GM13977 (cell line): ENCODE measurements around the gene SLC35E4.
"Not testable (repeated sequence)": the region's sequence is repeated elsewhere in the genome, so short reads cannot be mapped to it uniquely, and the experiment has no call there.

Source experiments
- DNase-seq: peaks from one replicate; pipeline ENCODE4 v3.0.0; 2012; ENCODE audit warnings: low spot score
- CTCF ChIP-seq: IDR thresholded peaks from 2 replicates; pipeline ENCODE4 v1.5.1; 2012; ENCODE audit warnings: mild to moderate bottlenecking, control low read depth; ENCODE audit not compliant: insufficient read depth; ENCODE audit errors: extremely low read depth, missing control alignments
- in situ Hi-C: fragments of 300-500 bp; cut with MboI; formaldehyde crosslinking; loops from one replicate; pipeline ENCODE4 v1.12.0; 2022; ENCODE audit warnings: low sequenced_read_pairs, low pct_unique_long_range_greater_than_20kb, mixed read lengths, inconsistent platforms; ENCODE audit not compliant: unreplicated experiment

The SLC35E4 gene

DNA sequence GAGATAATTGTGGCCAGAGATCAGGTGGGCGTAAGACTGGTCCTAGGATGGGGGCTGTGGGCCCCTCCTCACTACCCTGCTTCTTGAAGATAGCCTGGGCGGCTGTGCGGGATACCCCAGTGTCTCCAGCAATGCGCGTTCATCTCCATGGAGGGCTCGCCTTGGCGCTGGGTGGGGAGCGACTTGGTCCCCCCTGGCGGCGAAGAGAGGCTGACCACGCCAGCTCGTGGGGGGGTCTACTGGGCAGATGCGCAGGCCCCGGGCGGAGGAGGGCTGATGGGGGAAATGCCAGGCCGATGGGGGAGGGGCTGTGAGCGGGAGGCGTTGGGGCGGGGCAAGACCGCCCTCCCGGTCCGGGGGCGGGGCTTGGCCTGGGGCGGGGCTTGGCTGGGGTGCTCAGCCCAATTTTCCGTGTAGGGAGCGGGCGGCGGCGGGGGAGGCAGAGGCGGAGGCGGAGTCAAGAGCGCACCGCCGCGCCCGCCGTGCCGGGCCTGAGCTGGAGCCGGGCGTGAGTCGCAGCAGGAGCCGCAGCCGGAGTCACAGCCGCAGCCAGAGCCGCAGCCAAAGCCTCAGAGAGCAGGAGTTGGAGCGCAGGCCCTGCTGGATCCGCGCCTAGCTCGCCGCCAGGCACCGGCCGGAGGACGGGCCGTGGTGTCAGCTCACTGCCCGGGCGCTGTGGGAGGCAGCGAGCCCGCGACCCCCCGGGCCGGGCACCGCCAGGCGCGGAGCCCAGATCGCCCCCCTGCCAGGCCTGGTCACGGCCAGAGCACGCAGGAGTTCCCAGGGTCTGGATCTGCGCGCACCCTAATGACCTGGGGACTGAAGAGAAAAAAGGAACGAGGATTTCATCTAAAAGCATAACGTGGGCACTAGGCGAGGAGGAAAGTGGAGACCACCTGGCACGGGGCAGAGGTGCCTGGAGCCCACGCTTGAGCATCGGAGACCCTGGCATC, at the start of gene SLC35E4:
SLC35E4 (plus strand) TSS at position 509 of the 953 bp plus-strand sequence. CDS start 670 bp downstream, outside the sequence.
- in situ Hi-C loops: loop anchor here (5.0 to 25.0 kb wide), 2 partner anchors 122 to 252 kb away; no protein-coding TSS in a partner anchor
- TF ChIP-seq CTCF: peak; percentile 20
- peak; percentile 98 for DNase-seq

- in situ Hi-C loops: no loop called here
- no peak for TF ChIP-seq CTCF
- no peak for DNase-seq
Measured at GRCh38 chr22:30586414-30586813, 49.2 kb upstream of the SLC35E4 start.

DNA sequence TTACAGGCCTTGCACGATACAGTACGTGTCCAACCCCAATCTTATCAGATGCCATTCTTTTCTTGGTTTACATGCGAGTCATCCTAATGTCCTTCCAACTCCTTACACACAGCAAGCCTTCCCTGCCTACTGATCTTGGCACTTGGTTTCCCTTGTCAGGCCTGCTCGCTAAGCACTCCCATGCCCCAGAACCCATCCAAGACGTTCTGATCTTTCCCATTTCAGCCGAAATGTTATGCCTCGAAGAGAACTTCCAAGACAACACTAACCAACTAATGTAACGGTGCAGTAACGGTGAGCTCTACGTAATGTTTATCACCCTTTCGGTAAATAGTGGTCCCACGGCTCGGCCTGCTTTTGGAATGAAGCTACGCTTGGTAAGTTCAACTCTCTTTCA, 44.4 kb upstream of the SLC35E4 start:
- no peak for DNase-seq
- in situ Hi-C loops: no loop called here
- no peak for TF ChIP-seq CTCF

DNA sequence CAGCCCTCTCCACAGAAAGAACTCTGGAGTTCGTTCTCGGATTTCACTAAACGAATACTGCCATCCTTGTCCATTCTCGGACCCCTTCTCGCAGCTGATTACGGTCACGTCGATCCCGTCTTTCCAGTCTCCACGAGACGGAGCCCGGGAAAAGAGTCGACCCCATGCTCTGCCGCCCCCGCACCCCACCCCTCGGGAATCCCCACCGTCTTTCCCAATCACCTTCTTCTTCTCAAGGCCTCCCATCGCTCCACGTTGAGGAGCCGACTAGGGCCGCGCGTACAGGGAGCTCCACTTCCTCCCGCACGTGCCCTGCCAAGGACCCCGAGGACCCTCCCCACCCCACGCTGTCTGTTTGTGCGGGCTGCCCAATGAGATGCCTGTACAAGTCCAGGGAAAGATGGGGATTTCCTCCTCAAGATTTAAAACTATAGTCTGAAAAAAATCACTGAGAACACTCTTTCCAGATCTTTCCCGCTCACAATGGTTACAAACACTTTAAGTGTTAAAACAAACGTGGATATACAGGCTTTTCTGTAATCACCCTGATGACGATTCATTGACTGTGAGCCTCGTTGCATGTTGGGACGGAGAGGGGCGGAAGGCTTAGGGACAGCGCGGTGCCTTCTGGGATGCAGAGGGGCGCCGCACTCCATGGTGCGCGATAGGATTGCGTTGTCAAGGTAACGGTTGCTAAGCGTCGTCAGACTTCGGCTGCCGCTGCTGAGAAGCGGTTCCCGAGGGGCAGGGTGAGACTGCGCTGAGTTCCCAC, 43.8 kb upstream of the SLC35E4 start, which contains the start of gene PES1:
PES1 (minus strand) TSS at position 323 of the 772 bp plus-strand sequence; CDS start at position 246, 77 bp downstream.
- peak; percentile 97 for DNase-seq
- TF ChIP-seq CTCF: no peak
- in situ Hi-C loops: no loop called here

GRCh38 chr22:30592360-30592713, 43.2 kb upstream of the SLC35E4 start:
- DNase-seq, in situ Hi-C loops: not testable (repeated sequence)

GRCh38 chr22:30596199-30596598, 39.4 kb upstream of the SLC35E4 start:
- DNase-seq: no peak
- TF ChIP-seq CTCF: no peak
- in situ Hi-C loops: no loop called here
